ENCODE results near the gene SCAF4.

The SCAF4 gene

GRCh38 chr21:31755027-31755426, 23.1 kb upstream of the SCAF4 start:
- TF ChIP-seq CTCF (IDR thresholded peaks at IDR 0.05), result no peak
- Histone ChIP-seq H3K27ac (no peak overlapping the region), H3K4me3 (no peak overlapping the region)
- DNase-seq (ENCODE audit: low spot score), result no peak

GRCh38 chr21:31754708-31754960, 22.7 kb upstream of the SCAF4 start:
- no peak for DNase-seq (ENCODE audit: low spot score)
- H3K4me3 ChIP-seq, result no peak overlapping the region
- TF ChIP-seq CTCF (IDR thresholded peaks at IDR 0.05), result no peak
- no peak overlapping the region for H3K27ac ChIP-seq

GRCh38 chr21:31753949-31754707, 22.2 kb upstream of the SCAF4 start:
- no peak for TF ChIP-seq CTCF (IDR thresholded peaks at IDR 0.05)
- DNase-seq (ENCODE audit: low spot score), result no peak

GRCh38 chr21:31752967-31753366, 21.0 kb upstream of the SCAF4 start:
- DNase-seq (ENCODE audit: low spot score), result no peak
- H3K27ac ChIP-seq, result no peak overlapping the region
- H3K4me3 ChIP-seq, result no peak overlapping the region
- no peak for TF ChIP-seq CTCF (IDR thresholded peaks at IDR 0.05)

More at GRCh38 chr21:31753949-31754707, 22.2 kb upstream of the SCAF4 start:
- Histone ChIP-seq H3K4me3 (no peak overlapping the region), H3K27ac (no peak overlapping the region)

GRCh38 chr21:31752352-31752751, 20.4 kb upstream of the SCAF4 start:
- DNase-seq (ENCODE audit: low spot score), result no peak
- Histone ChIP-seq H3K27ac (no peak overlapping the region), H3K4me3 (no peak overlapping the region)
- TF ChIP-seq CTCF (IDR thresholded peaks at IDR 0.05), result no peak

GRCh38 chr21:31750843-31751242, 18.9 kb upstream of the SCAF4 start:
- no peak overlapping the region for H3K4me3 ChIP-seq
- H3K27ac ChIP-seq, result no peak overlapping the region
- no peak for DNase-seq (ENCODE audit: low spot score)
- no peak for TF ChIP-seq CTCF (IDR thresholded peaks at IDR 0.05)

- Histone ChIP-seq H3K27ac (no peak overlapping the region), H3K4me3 (no peak overlapping the region)
- no peak for DNase-seq (ENCODE audit: low spot score)
- no peak for TF ChIP-seq CTCF (IDR thresholded peaks at IDR 0.05)
Observed at GRCh38 chr21:31744182-31744800, 12.4 kb upstream of the SCAF4 start.

Measured in coronary artery (tissue), 2 donors.